WERI-Rb-1 (cell line): ENCODE results near the gene DPP10.
"Not testable (repeated sequence)": the region's sequence is repeated elsewhere in the genome, so short reads cannot be mapped to it uniquely, and the experiment has no call there.

Experiments
- DNase-seq: peaks from one replicate; pipeline ENCODE4 v3.0.0-alpha.2; 2020
- H3K27ac ChIP-seq: fragments of 250-450 bp; sonication (Bioruptor Pico); 2 replicates; pipeline ENCODE4 v1.5.1; 2020; ENCODE audit warnings: mild to moderate bottlenecking, moderate library complexity
- H3K27me3 ChIP-seq: fragments of 250-450 bp; sonication (Bioruptor Pico); 2 replicates; pipeline ENCODE4 v1.5.1; 2021; ENCODE audit warnings: mild to moderate bottlenecking, low read depth, moderate library complexity; ENCODE audit not compliant: insufficient read depth, severe bottlenecking
- H3K36me3 ChIP-seq: fragments of 250-450 bp; sonication (Bioruptor Pico); 2 replicates; pipeline ENCODE4 v1.5.1; 2020; ENCODE audit warnings: mild to moderate bottlenecking, moderate library complexity
- H3K4me3 ChIP-seq: 2 replicates; pipeline ENCODE4 v1.5.1; 2011; ENCODE audit warnings: low read depth, mild to moderate bottlenecking, control low read depth, low read length
- H3K9me3 ChIP-seq: fragments of 250-450 bp; sonication (Bioruptor Pico); 2 replicates; pipeline ENCODE4 v1.5.1; 2021; ENCODE audit warnings: mild to moderate bottlenecking, moderate library complexity; ENCODE audit not compliant: severe bottlenecking
- CTCF ChIP-seq: IDR thresholded peaks from 2 replicates; pipeline ENCODE4 v1.5.1; 2011; ENCODE audit warnings: low read depth, mild to moderate bottlenecking, control low read depth, inconsistent platforms, low read length

The DPP10 gene

GRCh38 chr2:114442510-114442909 lies at the start of gene DPP10:
TSS of gene DPP10 (plus strand) at chr2:114442641.
- no peak for DNase-seq
- TF ChIP-seq CTCF: no peak
- H3K4me3 ChIP-seq: no peak within 1 kb of the TSS
- H3K27me3 ChIP-seq: no peaks in the 10 kb centered on the region
- no peaks in the 10 kb centered on the region for H3K9me3 ChIP-seq
- H3K27ac ChIP-seq: no peak within 1 kb of the TSS
- no peaks in the 10 kb centered on the region for H3K36me3 ChIP-seq

- Histone ChIP-seq H3K36me3 (no peaks in the 10 kb centered on the region), H3K27ac (no peak overlapping the region), H3K27me3 (no peaks in the 10 kb centered on the region), H3K4me3 (no peak overlapping the region), H3K9me3 (no peaks in the 10 kb centered on the region)
- TF ChIP-seq CTCF: no peak
- DNase-seq: peak; percentile 20
Measured at GRCh38 chr2:114400890-114401289, 41.6 kb upstream of the DPP10 start.

GRCh38 chr2:114405247-114406116 lies 37.0 kb upstream of the DPP10 start:
- DNase-seq: no peak
- Histone ChIP-seq H3K36me3 (no peaks in the 10 kb centered on the region), H3K4me3 (no peak overlapping the region), H3K27ac (no peak overlapping the region), H3K27me3 (no peaks in the 10 kb centered on the region), H3K9me3 (no peaks in the 10 kb centered on the region)
- TF ChIP-seq CTCF: no peak

- no peak for DNase-seq
- no peak for TF ChIP-seq CTCF
- Histone ChIP-seq H3K27ac (no peak overlapping the region), H3K36me3 (no peaks in the 10 kb centered on the region), H3K4me3 (no peak overlapping the region), H3K9me3 (no peaks in the 10 kb centered on the region), H3K27me3 (no peaks in the 10 kb centered on the region)
Measured at GRCh38 chr2:114406347-114406746, 36.1 kb upstream of the DPP10 start.

GRCh38 chr2:114407353-114407752 lies 35.1 kb upstream of the DPP10 start:
- H3K4me3 ChIP-seq, H3K9me3 ChIP-seq, H3K27me3 ChIP-seq, H3K36me3 ChIP-seq, H3K27ac ChIP-seq, DNase-seq: not testable (repeated sequence)

GRCh38 chr2:114421781-114422180 lies 20.7 kb upstream of the DPP10 start:
- TF ChIP-seq CTCF: no peak
- Histone ChIP-seq H3K4me3 (no peak overlapping the region), H3K36me3 (no peaks in the 10 kb centered on the region), H3K9me3 (no peaks in the 10 kb centered on the region), H3K27me3 (no peaks in the 10 kb centered on the region), H3K27ac (no peak overlapping the region)
- DNase-seq: no peak
